ENCODE data around the gene MRPL28.
"Not testable (repeated sequence)": the region's sequence is repeated elsewhere in the genome, so short reads cannot be mapped to it uniquely, and the experiment has no call there.

The MRPL28 gene

GRCh38 chr16:337437-337836 is 32.9 kb downstream of the MRPL28 start:
- no peak for DNase-seq

- DNase-seq, result no peak
These were observed 34.1 kb downstream of the MRPL28 start for GRCh38 chr16:336269-336668.

DNA sequence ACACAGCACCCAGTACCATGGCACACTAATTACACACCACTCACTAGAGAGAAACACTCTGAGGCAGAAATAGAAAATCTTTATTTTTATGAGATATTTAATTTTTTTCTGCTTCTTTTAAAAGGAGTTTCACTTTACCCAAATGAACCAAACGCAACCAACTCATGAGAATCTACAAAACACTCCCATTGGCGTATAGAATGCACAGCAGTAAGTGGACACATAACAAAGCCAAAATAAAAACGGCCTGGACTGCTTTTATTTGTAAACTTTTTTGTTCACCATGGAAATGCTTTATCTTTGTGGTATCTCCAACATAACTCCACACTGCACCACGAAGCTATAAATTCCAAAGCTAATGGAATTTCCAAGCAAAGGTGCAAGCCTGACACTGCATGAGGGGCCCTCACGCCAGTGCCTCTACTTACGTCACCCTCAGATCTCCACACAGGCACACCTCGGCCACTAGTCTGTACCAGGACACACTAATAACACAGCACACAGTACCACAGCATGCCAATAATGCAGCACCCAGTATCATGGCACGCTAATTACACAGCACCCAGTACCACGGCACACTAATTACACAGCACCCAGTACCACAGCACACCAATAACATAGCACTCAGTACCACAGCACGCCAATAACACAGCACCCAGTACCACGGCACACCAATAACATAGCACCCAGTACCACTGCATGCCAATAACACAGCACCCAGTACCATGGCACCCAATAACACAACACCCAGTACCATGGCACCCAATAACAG is 35.3 kb downstream of the MRPL28 start:
- not testable (repeated sequence) for DNase-seq

- not testable (repeated sequence) for DNase-seq
These were observed 36.0 kb downstream of the MRPL28 start for GRCh38 chr16:334164-334832.

DNA sequence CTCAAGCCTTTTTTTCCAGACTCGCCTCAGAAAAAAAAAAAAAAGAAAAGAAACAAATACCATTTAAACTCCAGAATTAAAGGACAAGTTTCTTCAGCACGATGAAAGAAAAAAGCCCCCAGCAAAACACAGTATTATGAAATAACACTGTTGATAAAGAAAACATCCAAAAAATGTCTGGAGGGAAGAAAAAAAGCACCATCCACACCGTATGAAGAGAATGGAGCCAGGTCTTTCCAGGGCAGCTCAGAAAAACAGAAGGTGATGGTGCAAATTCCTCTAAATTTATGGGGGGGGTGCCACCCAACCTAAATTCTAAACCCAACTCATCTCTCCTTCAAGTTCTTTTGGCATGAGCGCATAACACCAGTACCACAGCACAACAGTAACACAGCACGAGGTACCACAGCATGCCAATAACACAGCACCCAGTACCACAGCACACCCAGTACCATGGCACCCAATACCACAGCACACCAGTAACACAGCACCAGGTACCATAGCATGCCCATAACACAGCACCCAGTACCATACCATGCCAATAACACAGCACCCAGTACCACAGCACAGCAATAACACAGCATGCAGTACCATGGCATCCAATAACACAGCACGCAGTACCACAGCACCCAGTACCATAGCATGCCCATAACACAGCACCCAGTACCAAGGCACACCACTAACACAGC is 36.8 kb downstream of the MRPL28 start:
- DNase-seq, result no peak

GRCh38 chr16:331181-331814 is 39.0 kb downstream of the MRPL28 start:
- not testable (repeated sequence) for DNase-seq

DNA sequence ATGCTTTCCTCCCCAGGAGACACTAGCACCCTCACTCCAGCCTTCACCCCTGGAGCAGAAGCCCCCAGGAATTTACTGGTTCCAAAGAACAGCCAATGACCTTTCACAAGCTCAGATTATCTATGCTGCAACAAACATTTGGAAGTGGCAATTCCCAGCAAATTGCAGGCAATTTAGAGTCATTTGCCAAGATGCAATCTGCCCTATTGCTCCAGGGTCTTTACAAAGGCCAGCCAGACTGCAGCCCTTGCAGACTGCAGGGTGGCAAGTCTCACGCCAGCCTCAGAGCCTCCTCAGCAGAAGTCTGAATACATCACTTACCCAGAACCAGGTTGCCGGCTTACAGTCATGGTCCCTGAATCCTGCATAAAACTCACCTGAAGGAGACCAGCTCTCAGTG is 39.6 kb downstream of the MRPL28 start:
- DNase-seq, result no peak

DNA sequence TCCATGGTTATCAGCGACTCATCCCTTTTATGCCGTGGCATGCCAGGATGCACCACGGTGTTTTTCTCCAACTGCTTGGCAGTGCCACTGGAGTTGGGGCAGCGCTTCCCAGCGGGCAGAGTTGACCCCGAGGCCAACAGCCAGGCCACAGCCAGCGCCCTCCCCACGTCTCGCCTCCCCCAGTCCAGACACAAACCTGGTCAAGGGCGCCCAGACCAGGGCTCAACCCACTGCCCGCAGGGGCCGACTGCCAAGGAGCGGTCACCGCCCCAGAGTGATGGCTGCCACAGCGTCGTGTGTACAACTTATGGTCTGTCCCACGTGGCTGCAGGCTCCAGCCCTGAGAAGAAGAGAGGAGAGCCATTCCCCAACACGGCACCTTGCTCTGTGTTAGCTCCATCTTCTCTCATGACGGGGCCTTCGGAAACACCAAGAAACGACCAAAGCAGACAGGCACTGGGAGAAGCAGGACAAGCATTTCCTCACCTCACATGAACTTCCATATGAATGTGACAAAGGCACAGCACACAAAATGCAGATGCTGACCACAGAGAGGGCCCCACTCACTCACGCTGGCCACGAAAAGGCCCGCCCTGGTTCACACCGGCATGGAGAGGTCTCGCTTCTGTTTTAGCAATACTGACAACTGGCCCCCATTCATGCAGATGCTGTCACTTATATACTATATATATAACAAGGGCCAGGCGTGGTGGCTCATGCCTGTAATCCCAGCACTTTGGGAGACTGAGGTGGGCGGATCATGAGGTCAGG is 44.8 kb downstream of the MRPL28 start:
- no peak for DNase-seq

- no peak for DNase-seq
These were observed 45.6 kb downstream of the MRPL28 start for GRCh38 chr16:324451-325334.

DNA sequence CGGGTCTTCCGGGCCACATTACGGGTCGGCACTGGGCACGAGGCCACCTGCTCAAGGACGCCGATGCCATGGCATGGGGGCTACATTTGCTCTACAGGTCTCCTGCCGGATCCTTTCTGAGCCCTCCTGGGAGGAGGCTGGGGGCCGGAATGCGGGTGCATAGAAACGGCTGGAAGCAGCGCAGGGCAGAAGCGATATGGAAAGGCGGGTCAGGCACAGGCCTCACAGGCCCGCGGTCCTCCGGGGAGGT is 46.2 kb downstream of the MRPL28 start:
- no peak for DNase-seq

DNA sequence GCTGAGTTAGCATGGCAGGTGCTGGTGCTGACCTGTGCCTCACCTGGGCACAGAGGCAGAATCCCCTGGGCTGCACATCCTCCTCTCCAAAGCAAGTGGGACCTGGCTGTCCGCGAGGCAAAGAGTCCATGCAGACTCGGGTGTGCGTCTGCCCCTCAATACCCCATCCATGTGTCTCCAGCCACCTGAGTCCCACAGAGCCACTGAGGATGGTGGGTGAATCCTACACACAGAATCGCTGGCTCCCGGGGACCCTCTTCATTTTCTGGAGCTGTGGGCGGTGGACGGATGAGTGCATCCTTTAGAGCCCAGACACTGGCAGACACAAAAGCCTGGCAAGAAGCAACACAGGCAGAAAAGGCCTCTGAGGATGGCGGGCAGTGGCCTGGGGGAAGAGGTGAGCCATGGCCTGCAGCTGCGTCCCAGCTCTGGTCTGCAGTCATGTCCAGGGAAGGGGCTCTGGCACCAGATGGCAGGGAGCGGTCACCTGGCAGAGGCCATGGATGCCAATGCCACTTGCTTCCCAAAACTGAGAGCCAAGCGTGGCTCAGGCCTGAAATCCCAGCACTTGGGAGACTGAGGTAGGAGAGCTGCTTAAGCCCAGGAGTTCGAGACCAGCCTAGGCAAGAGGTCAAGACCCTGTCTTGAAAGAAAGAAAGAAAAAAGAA is 47.7 kb downstream of the MRPL28 start:
- no peak for DNase-seq

GRCh38 chr16:321532-321931 is 48.8 kb downstream of the MRPL28 start:
- no peak for DNase-seq

DNA sequence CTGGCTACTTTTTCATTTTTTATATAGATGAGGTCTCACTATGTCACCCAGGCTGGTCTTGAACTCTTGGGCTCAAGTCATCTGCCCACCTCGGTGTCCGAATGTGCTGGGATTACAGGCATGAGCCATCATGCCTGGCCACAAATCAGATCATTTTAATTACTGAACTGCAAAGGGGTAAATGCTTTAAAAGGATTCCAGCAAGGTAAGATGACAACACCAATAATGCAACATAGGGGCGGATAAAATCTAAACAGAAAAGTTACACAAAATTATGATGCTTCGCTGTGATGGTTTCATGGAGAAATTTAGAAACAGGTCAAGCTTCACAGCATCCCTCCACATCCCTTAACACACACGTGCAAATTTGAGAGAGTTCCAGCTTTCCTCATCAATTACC is 50.1 kb downstream of the MRPL28 start:
- DNase-seq, result no peak

GRCh38 chr16:318628-319027 is 51.7 kb downstream of the MRPL28 start:
- DNase-seq, result no peak

- DNase-seq, result no peak
These were observed 52.8 kb downstream of the MRPL28 start for GRCh38 chr16:317583-317982.
